Fibroblast of lung (primary cell): ENCODE measurements around the gene FMO5. TPM values are rescaled to one million over a fixed set of nuclear protein-coding genes. Genes with fewer than 3 reads are reported as not detected.

ENCODE experiments used
- DNase-seq, 2 donors: peaks; one replicate each; pipeline versions ENCODE4 v3.0.0 to v3.0.0-alpha.2; 2010; ENCODE audit warnings: low read depth in 2 of 2
- H2AFZ ChIP-seq: 2 replicates; pipeline ENCODE4 v1.5.1; 2012; ENCODE audit warnings: low read length, control low read depth, inconsistent platforms
- H3K27ac ChIP-seq: 2 replicates; pipeline ENCODE4 v1.5.1; 2011; ENCODE audit warnings: low read length, control low read depth; ENCODE audit not compliant: insufficient read depth
- H3K27me3 ChIP-seq: 2 replicates; pipeline ENCODE4 v1.5.1; 2011; ENCODE audit warnings: mild to moderate bottlenecking, low read length; ENCODE audit not compliant: control insufficient read depth, insufficient read depth
- H3K36me3 ChIP-seq: 2 replicates; pipeline ENCODE4 v1.5.1; 2011; ENCODE audit warnings: low read length; ENCODE audit not compliant: control insufficient read depth, insufficient read depth
- H3K4me1 ChIP-seq: 2 replicates; pipeline ENCODE4 v1.5.1; 2011; ENCODE audit warnings: low read length; ENCODE audit not compliant: control insufficient read depth, insufficient read depth; ENCODE audit errors: extremely low read depth
- H3K4me2 ChIP-seq: 2 replicates; pipeline ENCODE4 v1.5.1; 2011; ENCODE audit warnings: low read length, control low read depth; ENCODE audit not compliant: insufficient read depth; ENCODE audit errors: extremely low read depth
- H3K4me3 ChIP-seq, 4 experiments: fragments of 200-600 bp in 1 of 4; sonication (generic) in 1 of 4; replicated peaks in 1 of 4; 2 replicates each; pipeline ENCODE4 v1.5.1; 2011 to 2016; ENCODE audit warnings: low read length in 4 of 4, low read depth in 3 of 4, mild to moderate bottlenecking in 3 of 4, control low read depth in 2 of 4, inconsistent platforms in 1 of 4, mixed read lengths in 1 of 4; ENCODE audit not compliant: insufficient read depth in 1 of 4; ENCODE audit errors: control extremely low read depth in 1 of 4
- H3K79me2 ChIP-seq: 2 replicates; pipeline ENCODE4 v1.5.1; 2012; ENCODE audit warnings: mild to moderate bottlenecking, low read length, inconsistent platforms; ENCODE audit not compliant: control insufficient read depth, insufficient read depth
- H3K9ac ChIP-seq: 2 replicates; pipeline ENCODE4 v1.5.1; 2011; ENCODE audit warnings: mild to moderate bottlenecking, low read length, control low read depth; ENCODE audit not compliant: insufficient read depth
- H3K9me3 ChIP-seq: 2 replicates; pipeline ENCODE4 v1.5.1; 2012; ENCODE audit warnings: low read depth, low read length; ENCODE audit not compliant: control insufficient read depth, insufficient read depth
- H4K20me1 ChIP-seq: 2 replicates; pipeline ENCODE4 v1.5.1; 2011; ENCODE audit warnings: low read length; ENCODE audit not compliant: control insufficient read depth, insufficient read depth; ENCODE audit errors: extremely low read depth
- EZH2 ChIP-seq: IDR thresholded peaks from 2 replicates; pipeline ENCODE4 v1.5.1; 2012; ENCODE audit warnings: low read length, control low read depth, mild to moderate bottlenecking; ENCODE audit errors: missing control alignments
- polyA plus RNA-seq, 2 donors: library from polyadenylated mRNA; depleted of rRNA in 1 of 2; stranded (reverse) in 1 of 2; unstranded in 1 of 2; fragments of >200 nt; gene quantifications; 2 replicates each; pipeline ENCODE4 v1.2.1, GENCODE V29; 2011 to 2012; ENCODE audit warnings: missing spikeins in 1 of 2
- total RNA-seq: library from RNA; depleted of rRNA; stranded (reverse); fragments of >200 nt; gene quantifications from 2 replicates; pipeline ENCODE4 v1.2.1, GENCODE V29; 2014
- TF ChIP-seq, protein P1 (sequence below), 2 donors: IDR thresholded peaks in 1 of 2; conservative IDR thresholded peaks in 1 of 2; 1 replicate in 1 of 2; 2 replicates in 1 of 2; pipeline ENCODE4 v1.5.1; 2011 to 2012; ENCODE audit warnings: low read length in 2 of 2, control low read depth in 1 of 2, inconsistent platforms in 1 of 2, low read depth in 1 of 2, mild to moderate bottlenecking in 1 of 2

Gene FMO5
- total and polyA plus RNA-seq, 2 donors (not counting 1 experiment from before 2014, with no cell fraction given): 2.0 to 2.8 TPM

DNA sequence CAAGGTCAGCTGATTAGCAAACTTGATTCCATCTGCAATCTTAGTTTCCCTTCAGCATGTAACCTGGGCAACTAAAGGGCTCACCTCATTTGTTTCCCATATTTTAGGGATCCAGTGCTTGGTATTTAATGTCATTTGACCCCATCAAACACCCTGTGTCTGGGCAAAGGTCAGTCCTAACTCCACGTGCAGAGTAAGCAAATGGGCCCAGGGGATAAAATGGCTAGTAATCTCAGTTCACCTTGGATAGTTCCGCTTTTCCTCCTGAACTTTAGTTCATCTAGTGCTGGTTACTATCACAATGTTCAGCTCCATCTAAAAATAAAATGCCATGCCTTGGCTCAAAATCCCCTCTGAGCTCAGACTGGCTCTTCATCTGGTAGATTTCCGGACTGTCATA, 72.4 kb downstream of the FMO5 start:
- Histone ChIP-seq H3K27me3 (no peaks in the 10 kb centered on the region), H3K27ac (no peak overlapping the region), H3K79me2 (no peaks in the 10 kb centered on the region), H3K9ac (no peak overlapping the region), H3K4me3 (no peak overlapping the region), H3K4me1 (no peaks in the 10 kb centered on the region), H2AFZ (no peak overlapping the region), H4K20me1 (no peaks in the 10 kb centered on the region), H3K36me3 (no peaks in the 10 kb centered on the region), H3K4me2 (no peak overlapping the region), H3K9me3 (no peaks in the 10 kb centered on the region)
- TF ChIP-seq, protein P1, sequence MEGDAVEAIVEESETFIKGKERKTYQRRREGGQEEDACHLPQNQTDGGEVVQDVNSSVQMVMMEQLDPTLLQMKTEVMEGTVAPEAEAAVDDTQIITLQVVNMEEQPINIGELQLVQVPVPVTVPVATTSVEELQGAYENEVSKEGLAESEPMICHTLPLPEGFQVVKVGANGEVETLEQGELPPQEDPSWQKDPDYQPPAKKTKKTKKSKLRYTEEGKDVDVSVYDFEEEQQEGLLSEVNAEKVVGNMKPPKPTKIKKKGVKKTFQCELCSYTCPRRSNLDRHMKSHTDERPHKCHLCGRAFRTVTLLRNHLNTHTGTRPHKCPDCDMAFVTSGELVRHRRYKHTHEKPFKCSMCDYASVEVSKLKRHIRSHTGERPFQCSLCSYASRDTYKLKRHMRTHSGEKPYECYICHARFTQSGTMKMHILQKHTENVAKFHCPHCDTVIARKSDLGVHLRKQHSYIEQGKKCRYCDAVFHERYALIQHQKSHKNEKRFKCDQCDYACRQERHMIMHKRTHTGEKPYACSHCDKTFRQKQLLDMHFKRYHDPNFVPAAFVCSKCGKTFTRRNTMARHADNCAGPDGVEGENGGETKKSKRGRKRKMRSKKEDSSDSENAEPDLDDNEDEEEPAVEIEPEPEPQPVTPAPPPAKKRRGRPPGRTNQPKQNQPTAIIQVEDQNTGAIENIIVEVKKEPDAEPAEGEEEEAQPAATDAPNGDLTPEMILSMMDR (conservative IDR thresholded peaks at IDR 0.05 in 1 of 2, IDR thresholded peaks at IDR 0.05 in 1 of 2; ENCODE audit: low read depth in 1 of 2, low read length in 2 of 2): no peak
- TF ChIP-seq EZH2: no peak
- DNase-seq: no peak

DNA sequence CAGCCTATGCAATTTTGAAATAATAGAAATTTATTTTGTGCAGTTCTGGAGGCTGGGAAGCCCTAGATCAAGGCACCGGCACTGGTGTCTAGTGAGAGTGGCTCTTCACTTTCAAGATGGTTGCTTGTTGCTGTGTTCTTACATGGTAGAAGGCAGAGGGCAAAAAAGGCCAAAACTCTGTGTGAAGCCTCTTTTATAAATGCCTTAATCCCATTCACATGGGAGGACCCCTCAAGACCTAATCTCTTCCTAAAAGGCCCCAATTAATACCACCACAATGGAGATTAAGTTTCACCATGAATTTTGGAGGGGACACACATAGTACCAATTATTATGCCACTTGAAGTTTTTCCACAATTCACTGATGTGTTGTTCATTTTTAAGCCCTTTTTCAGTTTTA, 73.9 kb downstream of the FMO5 start:
- TF ChIP-seq, protein P1 (conservative IDR thresholded peaks at IDR 0.05 in 1 of 2, IDR thresholded peaks at IDR 0.05 in 1 of 2; ENCODE audit: low read depth in 1 of 2, low read length in 2 of 2): no peak
- no peak for TF ChIP-seq EZH2
- H3K4me3 ChIP-seq: no peak overlapping the region
- H3K36me3 ChIP-seq: no peaks in the 10 kb centered on the region
- H3K27me3 ChIP-seq: no peaks in the 10 kb centered on the region
- no peak overlapping the region for H3K27ac ChIP-seq
- H3K4me1 ChIP-seq: no peaks in the 10 kb centered on the region
- DNase-seq: no peak
- no peak overlapping the region for H3K9ac ChIP-seq
- H4K20me1 ChIP-seq: no peaks in the 10 kb centered on the region
- H3K4me2 ChIP-seq: no peak overlapping the region
- H3K9me3 ChIP-seq: no peaks in the 10 kb centered on the region
- no peak overlapping the region for H2AFZ ChIP-seq
- no peaks in the 10 kb centered on the region for H3K79me2 ChIP-seq

DNA sequence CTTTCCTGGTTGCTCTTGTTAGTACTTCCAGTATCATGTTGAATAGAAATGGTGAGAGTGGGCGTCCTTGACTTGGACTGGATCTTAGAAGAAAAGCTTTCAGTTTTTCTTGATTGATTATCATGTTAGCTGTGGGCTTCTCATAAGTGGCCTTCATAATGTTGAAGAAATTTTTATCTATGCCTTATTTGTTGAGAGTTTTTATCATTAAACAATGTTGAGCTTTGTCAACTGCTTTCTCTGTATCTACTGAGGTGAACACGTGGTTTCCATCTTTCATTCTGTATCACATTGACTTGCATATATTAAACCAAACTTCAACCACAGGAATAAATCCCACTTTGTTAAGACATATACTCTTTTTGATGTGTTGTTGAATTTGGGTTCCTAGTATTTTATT, 82.3 kb downstream of the FMO5 start:
- Histone ChIP-seq H3K79me2 (no peaks in the 10 kb centered on the region), H3K27me3 (no peaks in the 10 kb centered on the region), H3K4me2 (no peak overlapping the region), H3K4me1 (no peaks in the 10 kb centered on the region), H3K9ac (no peak overlapping the region), H3K27ac (no peak overlapping the region), H3K36me3 (no peaks in the 10 kb centered on the region), H2AFZ (no peak overlapping the region), H3K9me3 (no peaks in the 10 kb centered on the region), H3K4me3 (no peak overlapping the region), H4K20me1 (no peaks in the 10 kb centered on the region)
- no peak for TF ChIP-seq EZH2
- TF ChIP-seq, protein P1 (conservative IDR thresholded peaks at IDR 0.05 in 1 of 2, IDR thresholded peaks at IDR 0.05 in 1 of 2; ENCODE audit: low read depth in 1 of 2, low read length in 2 of 2): no peak
- no peak for DNase-seq

Other genes with a start within 250 kb of the FMO5 start
- 13.9 and 22.0 TPM in 2 replicates for gene PRKAB2, start 52.9 kb downstream of the FMO5 start, total RNA-seq
- gene PRKAB2, start 52.9 kb downstream of the FMO5 start, polyA plus RNA-seq: 11.3 and 23.8 TPM in 2 replicates
- gene CHD1L, start 17.3 kb upstream of the FMO5 start, total RNA-seq: 36.0 and 44.2 TPM in 2 replicates
- gene CHD1L, start 17.3 kb upstream of the FMO5 start, polyA plus RNA-seq: 34.4 and 35.5 TPM in 2 replicates